H7 (cell line): ENCODE data around the gene NEK10. TPM values are rescaled to one million over a fixed set of nuclear protein-coding genes. Genes with fewer than 3 reads are reported as not detected.

Experiments used
- DNase-seq: peaks from one replicate; pipeline ENCODE4 v3.0.0; 2012
- H3K27me3 ChIP-seq: 2 replicates; pipeline ENCODE4 v1.6.0; 2011; ENCODE audit warnings: mild to moderate bottlenecking, low read length; ENCODE audit not compliant: control insufficient read depth, insufficient read depth
- H3K36me3 ChIP-seq: replicated peaks from 2 replicates; pipeline ENCODE4 v1.5.1; 2011; ENCODE audit warnings: low read length; ENCODE audit not compliant: control insufficient read depth, insufficient read depth
- H3K4me3 ChIP-seq: 2 replicates; pipeline ENCODE4 v1.5.1; 2011; ENCODE audit warnings: low read depth, mild to moderate bottlenecking, control low read depth, low read length, moderate library complexity; ENCODE audit not compliant: insufficient read depth
- total RNA-seq: library from RNA; depleted of rRNA; stranded (reverse); fragments of >200 nt; shearing (Covaris generic); gene quantifications from 2 replicates; pipeline ENCODE4 v1.2.3, GENCODE V29; 2014

Gene NEK10
- total RNA-seq, 1 experiment from 2014 or later = 0.03 TPM

DNA sequence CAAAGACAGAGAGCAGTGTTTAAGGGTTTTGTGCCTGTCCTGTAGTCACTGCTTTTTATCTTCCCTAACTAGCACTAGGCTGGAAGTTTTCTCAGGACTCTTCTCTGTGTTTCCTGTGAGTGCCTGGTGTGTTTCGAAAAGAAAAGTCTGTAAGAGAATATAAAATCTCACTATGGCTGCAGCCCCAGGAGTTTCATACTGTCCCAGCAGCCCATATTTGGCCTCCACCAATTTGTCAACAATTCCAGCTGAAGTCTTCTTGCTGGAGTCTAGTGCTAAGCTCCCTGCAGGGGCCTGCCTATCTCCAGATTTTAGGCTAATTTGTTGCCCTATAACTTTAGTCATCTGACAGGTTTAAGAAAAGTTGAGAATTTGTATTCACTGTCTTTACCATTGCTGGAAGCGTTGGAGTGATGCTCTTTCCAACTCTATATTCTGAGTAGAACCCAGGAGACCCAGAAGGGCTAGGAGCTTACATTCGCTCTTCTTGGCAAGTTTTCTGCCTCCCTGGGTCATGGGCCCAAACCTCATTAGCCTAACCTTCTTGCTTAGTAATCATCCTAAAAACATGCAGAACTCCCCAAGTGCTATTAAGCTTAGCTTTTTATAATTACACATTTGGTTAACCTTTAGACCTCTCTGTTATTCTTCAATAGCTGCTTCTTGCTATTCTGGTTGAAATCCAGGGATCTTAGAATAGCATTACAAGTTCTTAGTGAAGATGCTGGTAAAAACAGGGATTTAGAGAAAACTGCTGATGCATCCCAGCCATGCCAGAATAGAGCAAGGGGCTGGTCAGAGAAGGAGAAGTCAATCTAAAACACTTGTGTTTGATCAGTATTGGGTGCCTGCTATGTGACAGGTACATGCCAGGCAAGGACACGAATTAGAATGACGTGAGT lies 283.1 kb downstream of the NEK10 start:
- no peak for DNase-seq
- H3K27me3 ChIP-seq = no peaks in the 10 kb centered on the region
- H3K4me3 ChIP-seq = no peak overlapping the region
- no peaks in the 10 kb centered on the region for H3K36me3 ChIP-seq

- DNase-seq = no peak
- no peaks in the 10 kb centered on the region for H3K27me3 ChIP-seq
Observed at GRCh38 chr3:27081992-27082607, 287.1 kb downstream of the NEK10 start.

GRCh38 chr3:27081566-27081965 lies 287.6 kb downstream of the NEK10 start:
- Histone ChIP-seq H3K27me3 (no peaks in the 10 kb centered on the region), H3K4me3 (no peak overlapping the region), H3K36me3 (no peaks in the 10 kb centered on the region)
- DNase-seq = no peak

More at GRCh38 chr3:27081992-27082607, 287.1 kb downstream of the NEK10 start:
- H3K36me3 ChIP-seq = no peaks in the 10 kb centered on the region
- no peak overlapping the region for H3K4me3 ChIP-seq

DNA sequence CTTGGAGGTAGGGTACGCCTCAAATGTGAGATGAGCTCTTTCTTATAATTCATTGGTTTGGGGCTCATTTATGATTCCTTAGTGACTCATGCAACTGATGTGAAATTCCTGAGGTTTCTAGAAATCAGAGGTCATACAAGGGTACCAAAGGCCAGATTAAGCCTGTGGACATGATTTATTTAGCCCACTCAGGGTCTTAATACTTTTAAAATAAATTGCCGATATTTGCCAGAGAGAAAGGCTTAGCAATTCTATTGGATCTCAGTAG lies 289.0 kb downstream of the NEK10 start:
- H3K36me3 ChIP-seq = no peaks in the 10 kb centered on the region
- no peak for DNase-seq
- no peaks in the 10 kb centered on the region for H3K27me3 ChIP-seq
- no peak overlapping the region for H3K4me3 ChIP-seq

GRCh38 chr3:27079427-27080257 lies 289.5 kb downstream of the NEK10 start:
- no peaks in the 10 kb centered on the region for H3K36me3 ChIP-seq
- DNase-seq = no peak
- H3K27me3 ChIP-seq = no peaks in the 10 kb centered on the region
- H3K4me3 ChIP-seq = no peak overlapping the region

DNA sequence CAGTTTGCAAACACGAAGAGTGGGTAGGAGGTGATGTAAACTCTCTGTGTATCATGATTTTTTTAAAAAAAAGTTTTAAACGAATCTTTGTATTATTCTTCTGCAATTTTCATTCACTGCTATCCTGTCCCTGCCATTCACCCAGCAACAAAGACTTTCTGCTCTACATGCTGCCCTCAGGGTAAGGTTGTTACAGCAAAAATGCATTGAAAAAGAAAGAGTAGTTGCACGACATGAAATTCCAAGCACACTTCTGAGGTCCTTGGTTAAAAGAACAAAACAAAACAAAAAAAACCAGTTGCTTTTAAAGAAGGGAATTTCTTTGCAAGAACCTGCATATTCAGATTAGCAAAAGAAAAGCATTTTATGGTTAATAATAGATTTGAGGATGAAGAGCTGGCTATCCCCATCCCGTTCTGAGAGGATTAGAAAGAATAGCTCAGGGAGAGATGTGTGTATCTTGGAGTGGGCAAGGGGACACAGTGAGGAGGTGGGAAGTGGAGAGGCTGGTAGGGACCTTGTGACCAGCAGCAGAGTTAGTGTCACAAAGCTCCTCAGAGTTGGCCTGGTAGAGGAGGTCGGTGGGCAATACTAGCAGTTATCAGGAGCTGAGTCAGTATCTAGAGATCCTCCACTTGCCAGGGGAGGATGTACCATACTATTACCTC lies 290.8 kb downstream of the NEK10 start:
- Histone ChIP-seq H3K27me3 (no peaks in the 10 kb centered on the region), H3K36me3 (no peaks in the 10 kb centered on the region), H3K4me3 (no peak overlapping the region)
- no peak for DNase-seq

GRCh38 chr3:27076815-27077630 lies 292.2 kb downstream of the NEK10 start:
- Histone ChIP-seq H3K36me3 (no peaks in the 10 kb centered on the region), H3K4me3 (no peak overlapping the region), H3K27me3 (no peaks in the 10 kb centered on the region)
- no peak for DNase-seq

DNA sequence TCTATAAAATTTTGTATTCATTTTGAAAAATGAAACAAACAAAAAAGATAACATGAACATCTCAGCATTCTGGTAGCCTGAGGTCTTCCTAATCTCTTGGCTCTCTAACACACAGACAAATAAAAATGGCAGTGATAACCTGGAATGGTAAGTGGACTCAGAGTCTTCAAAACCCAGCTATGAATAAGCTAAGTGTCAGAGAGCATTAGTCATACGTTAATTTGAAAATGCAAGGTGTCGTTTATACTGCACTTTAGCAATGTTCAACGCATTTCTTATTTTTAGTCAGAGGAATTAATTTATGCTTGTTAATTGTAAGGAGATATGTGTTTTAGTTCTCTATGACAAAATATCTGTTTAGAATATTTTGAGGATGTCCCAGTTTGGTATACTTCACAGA lies 294.3 kb downstream of the NEK10 start:
- no peaks in the 10 kb centered on the region for H3K27me3 ChIP-seq
- no peak overlapping the region for H3K4me3 ChIP-seq
- no peak for DNase-seq
- no peaks in the 10 kb centered on the region for H3K36me3 ChIP-seq

- H3K36me3 ChIP-seq = no peaks in the 10 kb centered on the region
- no peaks in the 10 kb centered on the region for H3K27me3 ChIP-seq
- no peak for DNase-seq
- H3K4me3 ChIP-seq = no peak overlapping the region
Observed at GRCh38 chr3:27073912-27074311, 295.3 kb downstream of the NEK10 start.

GRCh38 chr3:27072810-27073651 lies 296.2 kb downstream of the NEK10 start:
- Histone ChIP-seq H3K4me3 (no peak overlapping the region), H3K36me3 (no peaks in the 10 kb centered on the region), H3K27me3 (no peaks in the 10 kb centered on the region)
- peak; percentile 2 for DNase-seq

DNA sequence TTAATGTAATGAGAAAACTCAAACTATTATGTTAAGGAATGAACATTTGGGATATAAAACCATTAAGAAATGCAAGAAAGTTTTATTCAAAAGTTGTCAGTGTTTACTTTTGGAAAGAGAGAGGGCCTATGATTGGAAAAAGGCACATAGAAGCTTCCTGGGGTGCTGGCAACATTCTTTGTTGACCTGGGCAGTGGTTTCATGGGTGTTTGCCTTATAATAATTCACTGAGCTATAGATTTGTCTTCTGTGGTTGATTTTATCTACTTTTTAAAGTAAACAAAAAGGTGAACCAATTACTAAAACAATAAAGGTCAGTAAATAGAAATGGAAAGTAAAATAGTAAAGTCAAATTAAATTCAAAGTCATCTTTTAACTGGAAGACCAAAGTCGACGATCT lies 308.8 kb downstream of the NEK10 start:
- DNase-seq = no peak
- H3K4me3 ChIP-seq = no peak overlapping the region
- no peaks in the 10 kb centered on the region for H3K36me3 ChIP-seq
- no peaks in the 10 kb centered on the region for H3K27me3 ChIP-seq
